Ishikawa (cell line): ENCODE data around the gene CAPN5.

Experiments used
- CEBPB ChIP-seq: IDR thresholded peaks from 2 replicates; pipeline ENCODE4 v1.6.1; 2012
- EP300 ChIP-seq: IDR thresholded peaks from 2 replicates; pipeline ENCODE4 v1.6.1; 2012; ENCODE audit warnings: borderline replicate concordance
- FOXM1 ChIP-seq: IDR thresholded peaks from 2 replicates; pipeline ENCODE4 v1.6.1; 2012; ENCODE audit warnings: low read depth, borderline replicate concordance
- MAX ChIP-seq: IDR thresholded peaks from 2 replicates; pipeline ENCODE4 v1.6.1; 2012
- RAD21 ChIP-seq: IDR thresholded peaks from 2 replicates; pipeline ENCODE4 v1.6.1; 2012; ENCODE audit warnings: low read depth
- REST ChIP-seq: IDR thresholded peaks from 2 replicates; pipeline ENCODE4 v1.6.1; 2012; ENCODE audit warnings: low read depth, mild to moderate bottlenecking
- TAF1 ChIP-seq: IDR thresholded peaks from 2 replicates; pipeline ENCODE4 v1.6.1; 2012; ENCODE audit warnings: low read depth, mild to moderate bottlenecking
- TCF12 ChIP-seq: IDR thresholded peaks from 2 replicates; pipeline ENCODE4 v1.6.1; 2012; ENCODE audit warnings: low read depth
- TEAD4 ChIP-seq: IDR thresholded peaks from 2 replicates; pipeline ENCODE4 v1.6.1; 2012
- USF1 ChIP-seq: IDR thresholded peaks from 2 replicates; pipeline ENCODE4 v1.6.1; 2012
- ZBTB7A ChIP-seq: IDR thresholded peaks from 2 replicates; pipeline ENCODE4 v1.6.1; 2012; ENCODE audit warnings: low read depth

DNA sequence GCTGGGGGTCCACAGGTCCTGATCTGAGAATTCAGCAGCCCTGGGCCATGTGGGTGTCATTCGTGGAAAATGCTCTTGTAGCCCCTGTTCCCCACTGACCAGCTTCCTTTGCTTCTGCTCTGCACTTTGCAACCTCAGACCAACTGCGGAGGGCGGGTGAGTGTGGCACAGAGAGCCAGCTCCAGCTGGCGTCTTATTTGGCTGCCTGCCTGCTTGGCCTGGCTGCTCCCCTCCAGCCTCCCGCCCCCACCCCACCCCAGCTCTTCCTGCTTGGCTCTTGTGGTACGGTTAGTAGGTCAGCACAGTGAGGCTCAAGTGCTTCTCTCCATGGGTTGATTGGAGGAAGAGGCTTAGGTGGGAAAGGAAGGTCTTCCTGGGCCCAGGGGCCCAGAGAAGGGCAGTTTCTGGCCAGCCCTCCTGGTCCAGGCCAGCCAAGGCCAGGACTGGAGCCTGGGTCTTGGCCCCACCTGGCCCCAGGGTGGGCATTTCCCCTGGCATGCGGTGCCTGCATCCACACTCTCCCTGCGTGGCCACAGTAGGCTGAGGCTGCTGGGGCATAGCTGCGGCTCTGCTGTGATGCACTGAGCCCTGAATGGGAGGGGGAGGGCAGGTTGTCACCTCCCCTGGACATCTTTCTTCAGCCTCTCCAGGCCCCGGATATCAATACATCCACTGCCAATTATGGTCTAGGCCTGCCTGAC, 87.8 kb downstream of the CAPN5 start:
- TF ChIP-seq MAX: no peak
- TF ChIP-seq USF1: no peak
- no peak for TF ChIP-seq TCF12
- TF ChIP-seq RAD21: no peak
- TF ChIP-seq TAF1: no peak
- no peak for TF ChIP-seq ZBTB7A
- no peak for TF ChIP-seq REST
- no peak for TF ChIP-seq CEBPB
- no peak for TF ChIP-seq EP300
- no peak for TF ChIP-seq TEAD4
- no peak for TF ChIP-seq FOXM1
